Astrocyte (in vitro differentiated cells and primary cell): ENCODE results near the gene GHRHR.

Experiments used
- EZH2 ChIP-seq: IDR thresholded peaks from 2 replicates; pipeline ENCODE4 v1.6.1; 2012; ENCODE audit warnings: mild to moderate bottlenecking, low read length, inconsistent platforms; ENCODE audit not compliant: insufficient read depth
- TF ChIP-seq, protein P1 (sequence below): IDR thresholded peaks from 2 replicates; pipeline ENCODE4 v1.5.1; 2011; ENCODE audit warnings: low read depth, mild to moderate bottlenecking, inconsistent platforms, low read length, moderate library complexity; ENCODE audit not compliant: insufficient read depth

DNA sequence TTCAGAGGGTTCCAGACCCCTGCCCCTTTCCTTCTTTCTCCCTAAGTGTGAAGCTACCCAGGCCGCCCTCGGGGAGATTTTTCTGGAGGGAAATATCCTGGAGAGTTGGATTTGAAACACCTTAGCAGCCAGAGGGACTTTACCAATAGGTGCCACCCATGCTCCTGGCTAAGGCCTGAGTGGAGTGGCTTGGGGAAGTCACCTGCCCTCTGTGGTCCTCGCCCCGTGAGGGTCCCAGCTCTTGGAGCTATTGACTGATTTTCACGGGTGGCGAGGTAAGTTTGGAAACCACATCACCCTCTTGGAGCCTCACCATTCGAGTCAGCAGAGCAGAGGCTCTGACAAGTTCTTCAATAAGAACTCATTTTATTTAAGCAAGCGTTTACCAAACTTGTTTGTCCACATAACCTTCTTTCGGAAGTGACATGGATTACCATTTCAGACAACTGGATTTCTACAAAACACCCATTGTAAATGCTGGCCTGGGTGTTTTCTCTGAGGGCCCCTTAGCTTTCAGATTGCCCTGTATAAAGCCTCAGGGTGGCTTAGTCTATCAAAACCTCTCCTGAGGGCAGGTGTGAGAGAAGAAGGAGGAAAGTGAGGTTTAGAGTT lies 31.7 kb upstream of the GHRHR start:
- TF ChIP-seq, protein P1, sequence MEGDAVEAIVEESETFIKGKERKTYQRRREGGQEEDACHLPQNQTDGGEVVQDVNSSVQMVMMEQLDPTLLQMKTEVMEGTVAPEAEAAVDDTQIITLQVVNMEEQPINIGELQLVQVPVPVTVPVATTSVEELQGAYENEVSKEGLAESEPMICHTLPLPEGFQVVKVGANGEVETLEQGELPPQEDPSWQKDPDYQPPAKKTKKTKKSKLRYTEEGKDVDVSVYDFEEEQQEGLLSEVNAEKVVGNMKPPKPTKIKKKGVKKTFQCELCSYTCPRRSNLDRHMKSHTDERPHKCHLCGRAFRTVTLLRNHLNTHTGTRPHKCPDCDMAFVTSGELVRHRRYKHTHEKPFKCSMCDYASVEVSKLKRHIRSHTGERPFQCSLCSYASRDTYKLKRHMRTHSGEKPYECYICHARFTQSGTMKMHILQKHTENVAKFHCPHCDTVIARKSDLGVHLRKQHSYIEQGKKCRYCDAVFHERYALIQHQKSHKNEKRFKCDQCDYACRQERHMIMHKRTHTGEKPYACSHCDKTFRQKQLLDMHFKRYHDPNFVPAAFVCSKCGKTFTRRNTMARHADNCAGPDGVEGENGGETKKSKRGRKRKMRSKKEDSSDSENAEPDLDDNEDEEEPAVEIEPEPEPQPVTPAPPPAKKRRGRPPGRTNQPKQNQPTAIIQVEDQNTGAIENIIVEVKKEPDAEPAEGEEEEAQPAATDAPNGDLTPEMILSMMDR, result no peak
- no peak for TF ChIP-seq EZH2
